GM19025 (cell line): ENCODE data around the gene NFIB.
A peak's percentile ranks its signal among the peaks of the same experiment; 100 is the strongest.

Source experiments
- ATAC-seq: cut with Tn5 transposase; IDR thresholded peaks from one replicate; pipeline ENCODE4 v1.9.1; 2021; ENCODE audit warnings: mild to moderate bottlenecking, low read depth, moderate library complexity; ENCODE audit not compliant: unreplicated experiment

Gene NFIB

DNA sequence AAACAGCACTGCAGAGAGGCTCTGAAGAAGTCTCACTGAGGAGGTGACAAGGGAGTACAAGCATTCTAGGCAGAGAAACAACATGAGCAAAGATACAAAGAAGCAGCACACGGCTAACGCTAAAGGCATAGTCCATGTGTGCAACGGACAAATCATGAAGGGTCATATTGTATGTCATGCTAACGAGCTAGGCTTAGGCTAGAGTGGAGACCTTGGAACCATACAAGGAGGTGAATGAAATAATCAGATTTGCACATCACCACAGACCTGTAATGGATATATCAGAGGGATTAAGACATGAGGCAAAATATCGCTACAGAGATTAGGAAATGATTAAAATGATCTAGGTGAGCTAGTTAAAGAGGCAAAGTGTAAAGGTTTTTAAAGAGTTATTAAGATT is 145.6 kb downstream of the NFIB start:
- ATAC-seq = no peak

DNA sequence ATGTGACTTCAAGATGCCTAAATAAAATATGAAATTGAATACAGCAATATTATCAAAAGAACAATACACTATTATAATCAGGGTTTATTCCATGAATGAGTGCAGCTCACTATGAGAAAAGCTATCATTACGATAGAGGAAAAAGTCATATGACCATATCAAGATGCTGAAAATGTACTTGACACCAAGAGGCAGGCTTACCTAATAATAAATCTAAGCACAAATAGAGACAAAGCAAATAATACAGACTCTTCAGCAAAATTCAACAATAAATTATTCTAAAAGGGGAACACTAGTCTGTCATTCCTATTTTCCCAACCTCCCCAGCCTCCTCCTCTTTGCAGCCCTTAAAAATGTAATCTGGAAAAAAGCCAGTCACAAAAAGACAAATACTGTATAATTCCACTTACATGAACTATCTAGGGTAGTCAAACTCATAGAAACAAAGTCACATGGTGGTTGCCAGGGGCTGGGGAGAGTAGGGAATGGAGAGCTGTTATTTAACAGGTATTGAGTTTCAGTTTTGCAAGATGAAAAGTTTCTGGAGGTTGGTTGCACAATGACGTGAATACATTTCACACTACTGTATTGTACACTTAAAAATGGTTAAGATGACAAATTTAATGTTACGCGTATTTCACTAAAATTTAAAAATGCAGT is 148.4 kb downstream of the NFIB start:
- no peak for ATAC-seq

DNA sequence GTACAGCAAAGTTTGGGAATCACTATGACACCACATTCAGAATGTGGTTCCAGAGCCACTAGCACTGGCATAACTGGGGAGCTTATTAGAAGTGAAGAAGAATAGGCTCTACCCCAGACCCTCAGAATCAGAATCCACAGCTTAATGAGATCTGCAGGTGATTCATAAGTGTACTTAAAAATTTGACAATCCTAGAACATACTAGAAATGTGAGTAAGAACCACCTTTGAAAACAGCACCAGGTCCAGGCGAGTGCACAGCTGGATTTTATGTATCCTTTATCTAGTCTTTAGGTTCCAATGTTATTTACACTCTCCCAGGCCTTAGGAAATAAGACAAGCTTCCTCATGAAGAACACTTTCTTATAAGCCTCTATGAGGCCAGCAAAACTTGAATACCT is 149.0 kb downstream of the NFIB start:
- ATAC-seq = no peak

DNA sequence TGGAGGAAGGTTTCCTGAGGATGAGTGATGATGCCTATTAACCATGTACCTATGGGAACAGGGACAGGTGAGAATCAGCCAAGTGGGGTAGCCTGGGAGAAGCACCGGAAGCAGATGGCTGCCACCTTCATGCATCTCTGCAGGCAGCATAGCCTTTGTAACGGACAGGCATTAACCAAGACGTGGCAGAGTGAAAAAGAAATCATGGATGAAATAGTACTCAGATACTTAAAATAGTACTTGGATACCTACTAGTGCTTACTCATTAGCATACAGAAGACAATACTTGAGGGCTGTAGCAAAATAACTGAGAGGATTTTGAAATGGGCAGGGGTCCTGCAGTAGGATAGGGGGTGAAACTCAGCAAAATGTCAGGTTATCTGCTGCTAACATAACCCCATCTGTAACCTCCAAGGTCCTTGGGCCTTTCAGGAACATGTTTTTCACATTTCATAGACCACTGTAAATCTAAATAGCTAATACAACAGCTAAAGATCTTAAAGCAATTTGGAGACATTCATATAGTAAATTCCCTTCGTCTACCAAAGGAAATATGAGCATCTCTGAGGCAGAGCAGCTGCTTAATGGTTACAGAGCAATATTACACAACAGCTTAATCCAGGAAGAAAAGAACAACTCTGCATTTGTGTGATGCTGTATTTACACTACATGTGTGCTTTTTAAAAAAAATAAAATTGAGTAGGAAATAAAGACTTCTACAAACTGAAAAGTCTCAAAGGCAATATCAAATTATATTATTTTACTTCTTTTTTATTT is 154.3 kb downstream of the NFIB start:
- ATAC-seq = no peak

DNA sequence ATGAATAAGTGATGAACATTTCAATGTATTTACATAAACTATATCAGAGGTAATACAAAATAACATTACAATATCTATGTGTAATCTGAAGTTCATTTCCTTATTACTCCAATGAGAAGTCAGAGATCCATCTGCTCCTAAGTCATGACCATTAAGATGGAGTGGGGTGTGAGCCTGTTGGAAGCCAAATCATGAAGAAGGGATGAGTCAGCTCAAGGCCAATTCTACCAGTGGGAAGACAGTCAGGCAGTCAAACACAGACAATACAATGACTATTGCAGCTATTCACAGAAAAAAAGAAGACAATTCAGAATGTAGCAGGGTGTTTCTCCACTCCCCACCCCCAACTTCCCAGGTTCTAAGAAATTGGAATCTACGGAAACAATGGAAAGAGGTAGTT is 155.0 kb downstream of the NFIB start:
- no peak for ATAC-seq

DNA sequence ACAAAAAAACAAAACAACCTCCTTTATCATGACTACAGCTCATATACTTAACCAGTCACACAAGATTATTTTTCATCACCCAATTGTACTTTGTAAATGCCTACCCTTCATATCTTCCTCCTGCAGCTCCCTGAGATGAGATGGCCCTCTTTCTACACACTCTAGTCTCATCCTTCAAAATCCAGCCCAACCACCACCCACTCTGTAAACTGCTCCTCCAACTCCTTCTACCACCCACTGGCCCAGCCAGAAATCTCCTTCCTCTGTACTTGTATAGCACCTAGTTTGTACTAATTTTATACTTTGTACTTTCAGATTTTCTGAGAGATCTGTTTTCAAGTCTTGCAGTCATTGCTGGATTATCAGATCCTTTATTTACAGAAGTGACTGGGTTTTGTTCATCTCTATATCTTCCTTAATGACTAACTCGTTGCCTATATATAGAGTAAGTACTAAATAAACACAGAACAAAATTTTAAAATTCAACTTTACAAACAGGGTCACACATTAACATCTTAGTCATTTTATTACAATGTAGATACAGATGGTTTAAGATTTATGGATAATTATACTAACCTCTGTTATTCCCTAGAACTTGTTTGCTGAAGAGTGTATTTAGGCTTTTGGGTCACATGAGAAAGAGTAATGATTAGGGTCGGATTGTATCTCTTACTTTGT is 155.7 kb downstream of the NFIB start:
- ATAC-seq = no peak

DNA sequence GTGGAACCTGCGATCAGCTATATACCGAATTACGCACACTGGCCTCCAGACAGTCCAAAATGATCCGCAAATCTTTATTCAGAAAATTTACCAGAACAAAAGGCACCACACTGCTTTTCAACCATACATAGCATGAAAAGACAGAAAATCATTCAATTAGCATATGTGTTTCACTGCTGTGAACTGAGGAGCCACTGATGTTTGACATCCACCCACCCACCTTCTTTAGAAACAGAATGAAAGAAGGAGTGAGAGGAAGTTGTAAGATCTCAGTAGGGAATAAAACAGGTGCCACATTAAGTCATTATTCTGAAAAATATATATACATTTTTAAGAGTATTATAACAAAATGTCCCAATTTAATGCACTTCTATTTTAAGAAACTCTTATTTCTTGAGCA is 156.8 kb downstream of the NFIB start:
- no peak for ATAC-seq

DNA sequence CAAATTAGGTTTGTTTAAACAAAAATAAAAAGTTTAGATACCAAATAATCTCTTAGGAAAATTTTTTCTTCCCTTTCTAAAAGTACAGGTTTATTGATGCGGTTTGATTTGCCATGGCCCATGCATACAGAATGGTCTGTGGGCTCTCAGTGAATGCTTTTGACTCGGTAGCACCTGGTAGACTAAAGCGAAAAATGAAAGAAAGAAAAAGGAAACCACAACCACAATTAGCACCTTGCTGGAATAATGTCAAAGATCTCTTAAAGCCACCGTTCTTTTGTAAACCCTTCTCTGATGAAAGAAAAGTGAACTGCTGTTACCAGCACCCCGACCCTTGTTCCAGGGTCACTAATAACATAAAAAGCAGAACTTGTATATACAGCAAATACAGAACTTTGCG is 157.9 kb downstream of the NFIB start:
- ATAC-seq = peak; percentile 93

DNA sequence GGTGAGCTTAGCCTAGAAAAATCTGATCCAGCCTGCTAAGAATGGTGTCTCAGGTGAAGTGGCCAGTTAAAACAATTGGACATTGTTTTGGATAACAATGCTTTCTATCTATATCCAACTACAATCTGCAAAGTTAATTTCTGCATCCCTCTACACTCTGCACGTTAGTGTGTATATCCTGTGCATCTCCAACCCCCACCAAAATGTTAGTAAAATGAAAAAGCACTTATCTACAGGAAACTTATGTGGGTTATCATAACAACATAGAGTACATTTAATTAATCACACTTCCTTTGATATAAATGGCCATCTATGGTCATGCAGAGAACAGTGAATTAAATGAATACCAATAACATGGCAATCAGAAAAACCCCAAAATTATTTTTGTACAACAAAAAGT is 158.7 kb downstream of the NFIB start:
- ATAC-seq = no peak

DNA sequence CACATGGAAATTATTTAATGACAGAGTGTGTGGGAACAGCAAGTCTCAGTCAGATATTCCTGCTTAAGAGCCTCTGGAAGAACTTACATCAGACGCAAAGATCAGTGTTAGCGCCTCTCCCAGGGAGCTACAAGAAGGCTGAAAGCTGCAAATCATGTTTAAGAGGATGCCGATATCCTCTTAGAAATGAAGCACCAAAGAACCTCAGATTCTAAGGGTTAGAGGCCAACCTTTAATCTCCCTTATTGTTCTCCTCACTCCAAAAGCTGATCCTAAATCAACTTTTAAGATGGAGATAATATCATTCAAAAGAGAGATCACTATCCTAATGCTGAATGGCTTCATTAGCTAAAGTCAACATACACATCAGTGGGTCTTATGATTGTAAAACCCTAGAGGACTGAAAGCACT is 160.6 kb downstream of the NFIB start:
- ATAC-seq = no peak

DNA sequence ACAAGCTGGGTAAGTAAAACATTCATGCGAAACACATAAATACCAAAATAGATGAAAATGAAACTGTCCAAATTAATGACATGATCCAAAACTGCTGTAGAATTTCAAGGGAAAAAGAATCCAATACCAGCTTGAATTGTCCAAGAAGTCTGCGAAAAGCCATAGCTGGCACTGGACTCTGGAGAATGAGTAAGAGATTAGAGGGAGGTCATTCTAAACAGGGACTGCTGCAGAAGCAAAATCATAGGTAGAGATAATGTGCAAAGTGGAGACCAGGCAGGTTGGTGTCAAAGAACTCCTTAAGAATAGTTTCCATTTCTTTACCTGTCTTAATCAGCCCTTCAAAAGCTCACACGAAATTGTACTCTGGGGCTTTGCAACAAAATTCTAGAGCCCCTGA is 162.5 kb downstream of the NFIB start:
- no peak for ATAC-seq

DNA sequence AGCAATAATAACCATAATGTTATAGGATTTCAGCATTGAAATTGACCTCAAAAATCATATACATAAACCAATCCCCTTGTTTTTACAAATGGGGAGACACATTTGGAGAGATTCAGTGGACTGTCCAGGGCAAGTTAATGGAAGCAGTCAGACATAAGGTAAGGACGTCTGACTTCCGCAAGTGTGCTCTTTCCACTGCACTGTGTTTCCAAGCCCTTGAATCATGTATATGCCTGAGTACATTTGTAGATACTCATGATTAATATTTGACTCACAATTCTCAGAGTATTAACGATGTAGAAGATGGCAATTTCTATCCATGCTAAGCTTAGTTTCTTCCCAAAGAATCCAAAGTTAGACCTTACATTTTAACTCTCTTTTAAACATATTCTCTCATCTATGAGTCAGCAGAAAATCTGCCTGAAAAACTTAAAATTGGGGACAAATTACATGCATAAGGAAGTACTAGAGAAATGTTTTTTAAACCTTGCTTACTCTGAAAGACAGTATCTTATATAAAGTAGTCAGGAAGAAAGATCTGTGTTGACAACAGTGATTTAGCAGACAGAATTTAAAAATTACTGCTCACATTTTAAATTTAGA is 165.3 kb downstream of the NFIB start:
- ATAC-seq = no peak

DNA sequence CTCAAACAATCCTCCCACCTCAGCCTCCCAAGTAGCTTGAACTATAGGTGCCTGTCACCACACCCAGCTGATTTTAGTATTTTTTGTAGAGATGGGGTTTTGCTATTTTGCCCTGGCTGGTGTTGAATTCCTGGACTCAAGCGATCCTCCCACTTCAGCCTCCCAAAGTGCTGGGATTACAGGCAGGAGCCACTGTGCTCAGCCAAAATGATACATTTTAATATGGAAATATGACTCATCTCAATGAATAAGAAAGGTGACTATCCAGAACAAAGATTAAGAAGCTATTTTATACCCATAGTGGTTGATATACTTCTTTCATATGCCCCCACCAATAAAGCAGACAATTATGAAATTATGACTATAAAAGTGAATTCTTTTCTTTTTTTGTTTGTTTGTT is 166.2 kb downstream of the NFIB start:
- no peak for ATAC-seq

DNA sequence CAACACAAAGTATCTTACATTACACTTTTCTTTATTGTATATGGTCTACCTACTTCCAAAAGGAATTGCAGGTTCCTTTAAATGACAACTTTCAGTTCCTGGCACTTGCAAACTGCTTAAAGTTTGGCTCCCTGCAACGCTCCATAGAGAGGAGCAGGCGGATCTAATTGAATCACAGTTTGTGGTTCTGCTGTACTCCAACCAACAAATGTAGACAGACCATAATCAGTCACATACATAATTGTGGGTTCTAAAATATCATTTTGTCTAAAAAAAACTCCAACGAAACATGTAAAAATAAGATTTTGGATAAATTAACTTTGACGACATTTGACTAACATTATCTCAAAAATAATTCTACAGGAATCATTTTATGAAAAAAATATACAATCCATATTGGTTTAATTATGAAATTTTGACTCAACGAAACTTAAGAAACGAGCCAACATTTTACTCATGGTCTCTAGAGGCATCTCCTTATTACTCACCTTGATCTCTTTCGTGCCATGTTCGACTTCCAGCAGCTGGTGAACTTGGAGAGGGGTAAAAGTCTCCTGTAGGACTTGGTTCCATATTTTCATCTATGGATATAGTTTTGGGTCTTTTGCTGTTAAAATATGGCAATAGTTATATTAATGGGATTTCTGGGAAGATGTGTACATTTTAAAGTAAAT is 167.6 kb downstream of the NFIB start:
- no peak for ATAC-seq

DNA sequence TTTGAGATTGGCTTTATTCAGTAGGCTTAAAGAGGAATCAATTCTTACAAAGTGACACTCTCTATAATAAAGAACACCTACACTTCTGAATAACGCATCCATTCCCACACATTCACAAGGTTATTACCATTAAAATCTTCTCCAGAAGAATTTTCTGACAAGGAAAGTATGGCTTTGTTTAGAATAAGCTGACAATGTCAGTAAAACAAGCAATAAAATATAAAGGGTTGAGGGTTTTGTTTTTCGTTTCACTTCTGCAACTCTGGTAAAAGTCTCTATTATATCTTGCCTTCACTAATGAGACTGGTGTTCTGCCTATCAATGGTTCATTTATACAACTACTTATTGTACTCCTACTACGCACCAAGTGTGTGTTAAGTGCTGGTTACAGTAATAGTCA is 169.7 kb downstream of the NFIB start:
- ATAC-seq = no peak

DNA sequence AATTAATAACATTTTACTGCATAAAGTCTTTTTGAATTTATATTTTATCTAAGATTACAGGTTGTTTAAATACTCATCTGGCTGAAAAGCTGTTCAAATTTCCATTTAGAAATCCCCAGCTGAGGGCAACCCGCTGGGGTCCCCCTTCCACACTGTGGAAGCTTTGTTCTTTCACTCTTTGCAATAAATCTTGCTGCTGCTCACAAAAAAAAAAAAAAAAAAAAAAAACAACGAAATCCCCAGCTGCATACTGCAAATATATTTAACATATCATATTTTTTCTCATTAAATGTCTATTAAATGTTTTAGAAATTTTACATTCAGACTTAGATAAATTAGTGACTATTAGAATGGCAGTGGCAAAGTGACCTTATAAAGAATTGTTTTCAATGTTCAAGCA is 172.2 kb downstream of the NFIB start:
- ATAC-seq = no peak

DNA sequence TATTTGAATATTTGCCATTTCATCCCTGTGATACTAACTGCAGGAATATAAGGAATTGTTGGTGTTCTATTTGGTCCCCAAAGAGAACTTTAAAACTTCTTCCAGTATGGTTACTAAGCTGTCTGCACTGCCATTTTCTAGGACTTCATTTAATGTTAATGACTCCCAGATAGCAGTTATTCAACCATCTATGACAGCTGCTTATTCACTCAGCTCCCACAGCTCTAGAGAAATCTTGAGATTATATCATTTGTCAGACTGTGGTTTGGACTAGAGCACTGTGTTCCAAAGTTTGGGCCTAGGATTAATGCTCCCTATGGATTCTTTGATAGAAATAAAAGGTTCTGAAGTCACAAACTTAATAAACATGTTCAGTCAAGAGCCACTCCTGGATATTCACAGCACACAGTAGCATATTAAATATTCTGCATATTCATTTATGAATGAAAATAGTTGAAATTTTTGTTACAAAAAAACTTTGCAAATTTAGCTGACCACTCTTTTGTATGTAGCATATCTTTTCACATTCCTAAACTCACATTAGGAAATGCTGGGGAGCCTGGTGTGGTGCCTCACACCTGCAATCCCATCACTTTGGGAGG is 173.7 kb downstream of the NFIB start:
- ATAC-seq = no peak

DNA sequence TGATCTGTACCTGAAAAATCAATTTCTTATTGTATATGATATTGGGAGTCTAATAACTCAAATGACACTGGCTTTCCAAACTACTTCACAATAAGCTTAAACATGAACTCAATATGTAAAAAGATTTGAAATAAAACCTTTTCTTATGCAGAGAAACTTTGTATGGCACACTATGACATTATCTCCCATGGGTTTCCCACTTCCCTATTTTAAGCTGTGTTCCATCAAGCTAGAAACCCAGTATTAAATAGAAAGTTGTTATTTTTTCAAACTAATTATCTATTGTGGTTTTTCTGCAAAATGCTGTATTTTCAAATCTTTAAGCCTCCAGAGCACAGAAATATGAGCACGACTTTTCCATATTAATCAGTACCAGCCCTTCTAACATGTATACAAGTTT is 174.7 kb downstream of the NFIB start:
- ATAC-seq = no peak

DNA sequence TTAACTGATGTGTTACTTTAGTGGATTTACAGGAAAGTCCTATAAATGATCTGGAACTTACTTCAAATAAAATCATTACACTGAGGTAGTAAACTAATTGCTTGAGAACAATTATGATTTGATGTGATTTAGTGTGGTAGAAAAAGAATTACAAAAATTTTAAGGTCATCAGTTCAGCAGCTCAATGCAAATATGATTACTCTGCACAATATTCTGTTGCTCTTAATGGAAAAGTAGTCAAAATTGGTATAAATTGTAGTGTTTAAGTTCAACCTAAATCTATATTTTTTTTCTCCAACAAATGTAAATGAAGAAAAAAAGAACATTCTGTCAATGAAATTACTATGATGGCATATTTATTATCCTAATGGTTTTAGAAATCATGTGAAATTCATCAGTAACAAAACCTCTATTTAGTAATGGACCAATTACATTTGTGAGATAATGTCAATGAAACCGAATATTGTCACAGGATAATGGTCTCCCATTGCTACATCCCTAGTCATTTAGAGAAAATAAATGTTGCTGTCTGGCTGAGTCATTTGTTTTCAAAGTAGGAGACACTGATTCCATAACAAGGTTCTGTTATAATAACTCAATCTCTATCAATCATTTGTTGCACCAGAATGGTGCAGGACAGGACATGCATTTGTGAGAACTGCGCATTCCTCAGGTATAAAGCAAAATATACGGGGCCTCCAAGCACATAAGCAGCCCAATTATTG is 177.1 kb downstream of the NFIB start:
- ATAC-seq = no peak
